IMR-90 (cell line): Measurements from ENCODE around the gene ARHGEF7. TPM values are rescaled to one million over a fixed set of nuclear protein-coding genes. Genes with fewer than 3 reads are reported as not detected.

ENCODE experiments used
- ATAC-seq: fragments of 200-7000 bp; cut with Tn5 transposase; 2 replicates; pipeline ENCODE4 v1.9.1; 2020; ENCODE audit warnings: low read depth, mild to moderate bottlenecking, moderate library complexity
- BruUV-seq: library from RNA; stranded (reverse); fragments of 400-500 nt; replicated peaks from 2 replicates; lab custom pipeline; 2021; lab: Mats Ljungman, UMichigan
- CTCF ChIA-PET: fragments of 300-600 bp; formaldehyde crosslinking; extraction: SDS; loops from one replicate; lab custom pipeline; 2021; ENCODE audit warnings: antibody characterized with exemption; lab: Yijun Ruan, JAX
- POLR2A ChIA-PET: fragments of 300-600 bp; sonication (Branson Sonifier 250); formaldehyde crosslinking; loops from one replicate; lab custom pipeline; 2022; ENCODE audit warnings: antibody characterized with exemption; ENCODE audit not compliant: unreplicated experiment; lab: Charles Lee
- DNase-seq: peaks from one replicate; pipeline ENCODE4 v3.0.0; 2013
- H2AFZ ChIP-seq: replicated peaks from 2 replicates; pipeline ENCODE3; 2013; ENCODE audit warnings: low read length, mild to moderate bottlenecking; ENCODE audit not compliant: poor library complexity
- H2AK5ac ChIP-seq: 2 replicates; pipeline ENCODE4 v1.6.1; 2013; ENCODE audit warnings: low read depth, low read length, inconsistent platforms
- H2AK9ac ChIP-seq: replicated peaks from 2 replicates; pipeline ENCODE3; 2013; ENCODE audit warnings: mild to moderate bottlenecking, low read depth, low read length, moderate library complexity; ENCODE audit not compliant: poor library complexity
- H2BK120ac ChIP-seq: 2 replicates; pipeline ENCODE4 v1.6.1; 2013; ENCODE audit warnings: low read depth, low read length, inconsistent platforms
- H2BK15ac ChIP-seq: 3 replicates; pipeline ENCODE4 v1.6.1; 2013; ENCODE audit warnings: low read depth, low read length, inconsistent platforms
- H2BK20ac ChIP-seq: 2 replicates; pipeline ENCODE4 v1.6.1; 2013; ENCODE audit warnings: low read depth, mild to moderate bottlenecking, inconsistent platforms, low read length, moderate library complexity
- H2BK5ac ChIP-seq: 2 replicates; pipeline ENCODE4 v1.6.1; 2013; ENCODE audit warnings: mild to moderate bottlenecking, low read depth, low read length, inconsistent platforms; ENCODE audit not compliant: poor library complexity, severe bottlenecking
- H3K14ac ChIP-seq: replicated peaks from 2 replicates; pipeline ENCODE4 v1.6.1; 2013; ENCODE audit warnings: low read depth, low read length, inconsistent platforms
- H3K18ac ChIP-seq: 2 replicates; pipeline ENCODE4 v1.6.1; 2013; ENCODE audit warnings: low read depth, low read length, control low read depth
- H3K23ac ChIP-seq: 2 replicates; pipeline ENCODE4 v1.6.1; 2013; ENCODE audit warnings: low read depth, low read length, inconsistent platforms
- H3K27ac ChIP-seq: 2 replicates; pipeline ENCODE4 v1.5.1; 2013; ENCODE audit warnings: mild to moderate bottlenecking, control low read depth, low read length; ENCODE audit not compliant: insufficient read depth
- H3K27me3 ChIP-seq: 2 replicates; pipeline ENCODE4 v1.6.1; 2013; ENCODE audit warnings: low read length; ENCODE audit not compliant: control insufficient read depth, insufficient read depth
- H3K36me3 ChIP-seq: 2 replicates; pipeline ENCODE4 v1.6.1; 2013; ENCODE audit warnings: low read length, mixed read lengths; ENCODE audit not compliant: control insufficient read depth, insufficient read depth
- H3K4ac ChIP-seq: 2 replicates; pipeline ENCODE4 v1.6.1; 2013; ENCODE audit warnings: low read depth, low read length, inconsistent platforms
- H3K4me1 ChIP-seq: 2 replicates; pipeline ENCODE4 v1.6.1; 2013; ENCODE audit warnings: low read length, mixed read lengths; ENCODE audit not compliant: control insufficient read depth, insufficient read depth
- H3K4me2 ChIP-seq: 2 replicates; pipeline ENCODE4 v1.6.1; 2013; ENCODE audit warnings: low read depth, mild to moderate bottlenecking, control low read depth, low read length, moderate library complexity
- H3K4me3 ChIP-seq: 2 replicates; pipeline ENCODE4 v1.5.1; 2013; ENCODE audit warnings: low read depth, mild to moderate bottlenecking, control low read depth, low read length, moderate library complexity; ENCODE audit not compliant: insufficient read depth
- H3K56ac ChIP-seq: 2 replicates; pipeline ENCODE4 v1.6.1; 2013; ENCODE audit warnings: low read length, inconsistent platforms; ENCODE audit not compliant: insufficient read depth; ENCODE audit errors: extremely low read depth
- H3K79me1 ChIP-seq, 2 experiments: 2 replicates each; pipeline ENCODE4 v1.6.1; 2013; ENCODE audit warnings: low read length in 2 of 2, inconsistent platforms in 1 of 2, low read depth in 1 of 2
- H3K9ac ChIP-seq: 2 replicates; pipeline ENCODE4 v1.6.1; 2013; ENCODE audit warnings: low read depth, low read length, control low read depth
- H3K9me1 ChIP-seq: 2 replicates; pipeline ENCODE4 v1.6.1; 2013; ENCODE audit warnings: low read length, inconsistent platforms; ENCODE audit not compliant: insufficient read depth
- H3K9me3 ChIP-seq: 2 replicates; pipeline ENCODE4 v1.6.1; 2013; ENCODE audit warnings: low read length; ENCODE audit not compliant: control insufficient read depth, insufficient read depth
- H4K20me1 ChIP-seq: 2 replicates; pipeline ENCODE4 v1.6.1; 2013; ENCODE audit warnings: low read length, inconsistent platforms; ENCODE audit not compliant: insufficient read depth
- H4K5ac ChIP-seq: 2 replicates; pipeline ENCODE4 v1.6.1; 2013; ENCODE audit warnings: mild to moderate bottlenecking, low read depth, low read length, control low read depth
- H4K8ac ChIP-seq, 2 experiments: 2 replicates each; pipeline ENCODE4 v1.6.1; 2013; ENCODE audit warnings: low read depth in 2 of 2, low read length in 2 of 2, control low read depth in 1 of 2, inconsistent platforms in 1 of 2
- H4K91ac ChIP-seq: 2 replicates; pipeline ENCODE4 v1.6.1; 2013; ENCODE audit warnings: low read depth, low read length, inconsistent platforms; ENCODE audit not compliant: insufficient read depth
- BHLHE40 ChIP-seq: fragments of 150-350 bp; IDR thresholded peaks from 2 replicates; pipeline ENCODE4 v1.6.1; 2016; ENCODE audit warnings: mild to moderate bottlenecking, low read depth, low read length
- CHD1 ChIP-seq: IDR thresholded peaks from 2 replicates; pipeline ENCODE4 v1.6.1; 2012; ENCODE audit warnings: low read depth, low read length, improper control_type of control experiment
- MAFK ChIP-seq: IDR thresholded peaks from 2 replicates; pipeline ENCODE4 v1.6.1; 2012; ENCODE audit warnings: low read depth, low read length, improper control_type of control experiment
- MAZ ChIP-seq: IDR thresholded peaks from 2 replicates; pipeline ENCODE4 v1.6.1; 2012; ENCODE audit warnings: low read depth, mild to moderate bottlenecking, low read length, improper control_type of control experiment, moderate library complexity, borderline replicate concordance
- POLR2A ChIP-seq: IDR thresholded peaks from 2 replicates; pipeline ENCODE4 v1.6.1; 2012; ENCODE audit warnings: mild to moderate bottlenecking, low read depth, low read length
- RAD21 ChIP-seq: IDR thresholded peaks from 2 replicates; pipeline ENCODE4 v1.6.1; 2012; ENCODE audit warnings: low read length, improper control_type of control experiment
- RCOR1 ChIP-seq: IDR thresholded peaks from 2 replicates; pipeline ENCODE4 v1.6.1; 2012; ENCODE audit warnings: mild to moderate bottlenecking, low read length, improper control_type of control experiment; ENCODE audit not compliant: insufficient replicate concordance
- SMC3 ChIP-seq: fragments of 150-350 bp; IDR thresholded peaks from 2 replicates; pipeline ENCODE4 v1.6.1; 2016; ENCODE audit warnings: low read depth, mild to moderate bottlenecking, antibody characterized with exemption, low read length, moderate library complexity
- WGBS, 2 experiments: methylation state at CpG; one replicate each; pipeline versions ENCODE4 v1.1.5 to v1.1.7; 2013; ENCODE audit warnings: missing lambda C conversion rate in 2 of 2; ENCODE audit not compliant: insufficient read length in 1 of 2; ENCODE audit errors: extremely low coverage in 2 of 2; 5-methylcytosine and 5-hydroxymethylcytosine counted together
- dilution Hi-C: fragments of 300-500 bp; cut with HindIII; formaldehyde crosslinking; loops from one replicate; pipeline ENCODE4 v1.14.3; 2018; ENCODE audit warnings: low sequenced_read_pairs; ENCODE audit not compliant: unreplicated experiment
- in situ Hi-C: fragments of 300-500 bp; cut with MboI; formaldehyde crosslinking; loops from 3 replicates; pipeline ENCODE4 v1.14.3; 2019; ENCODE audit warnings: low sequenced_read_pairs, inconsistent platforms, mixed read lengths
- intact Hi-C: fragments of 100-400 bp; cut with micrococcal nuclease; formaldehyde crosslinking; loops from 2 replicates; pipeline ENCODE4 v1.10.0; 2022
- polyA plus RNA-seq, 3 experiments: library from polyadenylated mRNA; depleted of rRNA; stranded (reverse); fragments of >200 nt; gene quantifications; 2 replicates each; pipeline ENCODE4 v1.2.3, GENCODE V29; 2012; ENCODE audit warnings: low replicate concordance in 1 of 3
- total RNA-seq: library from RNA; depleted of rRNA; stranded (reverse); fragments of >200 nt; gene quantifications from 2 replicates; pipeline ENCODE4 v1.2.3, GENCODE V29; 2012

The ARHGEF7 gene
- total and polyA plus RNA-seq, 2 of the 4 experiments (the other 2 are of a cell fraction) = 32.9 to 59.0 TPM

GRCh38 chr13:111256458-111256857 lies 141.3 kb downstream of the ARHGEF7 start:
- Histone ChIP-seq H4K8ac (no peak overlapping the region), H3K36me3 (peaks cover 28% of the 10 kb centered on the region), H4K91ac (no peak overlapping the region), H3K79me1 (peaks cover 37 to 51% of the 10 kb centered on the region in 2 experiments), H2AFZ (no peak overlapping the region), H2AK5ac (no peak overlapping the region), H3K18ac (no peak overlapping the region), H2BK120ac (no peak overlapping the region), H3K9me3 (no peaks in the 10 kb centered on the region), H2BK20ac (no peak overlapping the region), H3K27me3 (no peaks in the 10 kb centered on the region), H2BK15ac (no peak overlapping the region), H4K20me1 (peaks cover 3% of the 10 kb centered on the region; the same call in 1 of the 2 replicates), H3K9me1 (peaks cover 11% of the 10 kb centered on the region; the same call in 1 of the 2 replicates), H3K4ac (no peak overlapping the region), H3K9ac (no peak overlapping the region), H3K4me3 (no peak overlapping the region), H3K14ac (no peak overlapping the region), H3K27ac (no peak overlapping the region), H3K23ac (no peak overlapping the region), H4K5ac (no peak overlapping the region), H2BK5ac (no peak overlapping the region), H3K4me2 (no peak overlapping the region), H3K56ac (no peak overlapping the region), H3K4me1 (peaks cover 11% of the 10 kb centered on the region), H2AK9ac (no peak overlapping the region)
- no TSS peak for BruUV-seq
- CTCF ChIA-PET = interaction anchor here (0.8 kb wide), 1 partner anchor 1345 kb away, joined by 3 read pairs; no protein-coding TSS in a partner anchor
- DNase-seq = no peak
- no peak for ATAC-seq
- intact Hi-C loops = no loop called here
- 100% methylated on average over 3 of the region's 8 CpGs; no CpG with 5 or more reads in 1 of the 2 experiments for WGBS, 2 experiments
- POLR2A ChIA-PET = no interaction called here
- dilution Hi-C loops = no loop called here
- in situ Hi-C loops = no loop called here
- TF ChIP-seq CHD1 (no peak), BHLHE40 (no peak), SMC3 (no peak), POLR2A (no peak), RAD21 (no peak), RCOR1 (no peak), MAFK (no peak), MAZ (no peak)
